Liver (tissue), 3 donors: ENCODE data around the gene ZNF584.
A peak's percentile ranks its signal among the peaks of the same experiment; 100 is the strongest.

Experiments used
- ATF3 ChIP-seq: IDR thresholded peaks from 2 replicates; pipeline ENCODE4 v1.6.1; 2016; ENCODE audit warnings: antibody characterized with exemption
- CTCF ChIP-seq: fragments of 150-350 bp; IDR thresholded peaks from 2 replicates; pipeline ENCODE4 v1.5.1; 2017; ENCODE audit warnings: improper control_type of control experiment, low read depth, low read length; ENCODE audit not compliant: missing input control
- EGR1 ChIP-seq, 2 donors: IDR thresholded peaks; 2 replicates each; pipeline ENCODE4 v1.6.1; 2016 to 2018; ENCODE audit warnings: antibody characterized with exemption in 2 of 2, low read depth in 2 of 2
- HNF4G ChIP-seq: IDR thresholded peaks from 2 replicates; pipeline ENCODE4 v1.6.1; 2016; ENCODE audit warnings: antibody characterized with exemption
- JUND ChIP-seq, 2 donors: IDR thresholded peaks; 2 replicates each; pipeline ENCODE4 v1.6.1; 2016; ENCODE audit warnings: antibody characterized with exemption in 2 of 2
- MAX ChIP-seq: IDR thresholded peaks from 2 replicates; pipeline ENCODE4 v1.6.1; 2016; ENCODE audit warnings: antibody characterized with exemption
- NR2F2 ChIP-seq: IDR thresholded peaks from 2 replicates; pipeline ENCODE4 v1.6.1; 2016; ENCODE audit warnings: antibody characterized with exemption
- RAD21 ChIP-seq, 2 donors: IDR thresholded peaks; 2 replicates each; pipeline ENCODE4 v1.6.1; 2016; ENCODE audit warnings: antibody characterized with exemption in 2 of 2, mild to moderate bottlenecking in 2 of 2
- REST ChIP-seq: IDR thresholded peaks from 2 replicates; pipeline ENCODE4 v1.6.1; 2016; ENCODE audit warnings: antibody characterized with exemption, mild to moderate bottlenecking
- SP1 ChIP-seq: IDR thresholded peaks from 2 replicates; pipeline ENCODE4 v1.6.1; 2018; ENCODE audit warnings: antibody characterized with exemption, mild to moderate bottlenecking
- TAF1 ChIP-seq: conservative IDR thresholded peaks from 2 replicates; pipeline ENCODE4 v1.6.1; 2016; ENCODE audit warnings: antibody characterized with exemption, mild to moderate bottlenecking
- YY1 ChIP-seq: IDR thresholded peaks from 2 replicates; pipeline ENCODE4 v1.6.1; 2016; ENCODE audit warnings: antibody characterized with exemption, mild to moderate bottlenecking
- ZBTB33 ChIP-seq: IDR thresholded peaks from 2 replicates; pipeline ENCODE4 v1.6.1; 2016; ENCODE audit warnings: antibody characterized with exemption
- donor health status: healthy.
- donor health status: healthy.

GRCh38 chr19:58387338-58388174 is 20.9 kb upstream of the ZNF584 start:
- TF ChIP-seq CTCF (no peak), ZBTB33 (no peak), EGR1 (IDR thresholded peaks at IDR 0.05; ENCODE audit: low read depth in 2 of 2) (no peak), RAD21 (IDR thresholded peaks at IDR 0.05) (no peak), ATF3 (no peak), YY1 (no peak), MAX (no peak), TAF1 (peak; percentile 53), SP1 (no peak), JUND (IDR thresholded peaks at IDR 0.05) (no peak), REST (no peak), NR2F2 (no peak), HNF4G (no peak)
